ENCODE measurements around the gene DOCK2. TPM values are rescaled to one million over a fixed set of nuclear protein-coding genes. Genes with fewer than 3 reads are reported as not detected.

Gene DOCK2
- total and polyA plus RNA-seq, 2 of the 8 experiments (the other 6 are each of a cell fraction or from before 2014, with no cell fraction given), result 3.9 to 5.7 TPM

GRCh38 chr5:169861934-169862333 is 224.9 kb downstream of the DOCK2 start:
- no peaks in the 10 kb centered on the region for H3K9me3 ChIP-seq (ENCODE audit: insufficient read depth in 2 of 2, low read depth in 1 of 2, low read length in 1 of 2)
- no peak overlapping the region for H3K14ac ChIP-seq (ENCODE audit: insufficient read length)
- no peak overlapping the region for H4K8ac ChIP-seq (ENCODE audit: extremely low read depth, insufficient read depth, low read length)
- no peaks in the 10 kb centered on the region for H3K79me1 ChIP-seq (ENCODE audit: low read depth, low read length)
- H3K4me1 ChIP-seq (replicated peaks in 1 of 4; ENCODE audit: control insufficient read depth in 3 of 4, insufficient read depth in 4 of 4, low read length in 3 of 4), result no peaks in the 10 kb centered on the region
- no peak overlapping the region for H2BK5ac ChIP-seq (ENCODE audit: low read depth, low read length)
- H4K91ac ChIP-seq (replicated peaks; ENCODE audit: insufficient read length, low read length), result no peak overlapping the region
- no peaks in the 10 kb centered on the region for H3K27me3 ChIP-seq (replicated peaks in 1 of 4; ENCODE audit: control insufficient read depth in 3 of 4, extremely low read depth in 1 of 4, insufficient read depth in 3 of 4, low read length in 3 of 4)
- no peak overlapping the region for H4K5ac ChIP-seq (ENCODE audit: insufficient read length, low read depth, low read length)
- H2AK5ac ChIP-seq (ENCODE audit: low read depth, low read length), result no peak overlapping the region
- no peak overlapping the region for H3K27ac ChIP-seq (ENCODE audit: low read depth, low read length)
- H3K4ac ChIP-seq (replicated peaks; ENCODE audit: insufficient read length, low read depth, low read length), result no peak overlapping the region
- no peak overlapping the region for H3K18ac ChIP-seq (ENCODE audit: extremely low read depth, low read length)
- POLR2A ChIA-PET (ENCODE audit: partially characterized antibody), result no interaction called here
- H3K4me3 ChIP-seq (ENCODE audit: extremely low read depth in 1 of 4, insufficient read depth in 2 of 4, low read depth in 3 of 4, low read length in 4 of 4), result no peak overlapping the region
- H3K23ac ChIP-seq (ENCODE audit: insufficient read length), result no peak overlapping the region
- H3K36me3 ChIP-seq (ENCODE audit: control insufficient read depth in 2 of 4, insufficient read depth in 4 of 4, low read length in 3 of 4), result no peaks in the 10 kb centered on the region; a peak in 1 of 8 replicates
- H2BK15ac ChIP-seq (ENCODE audit: low read length), result no peak overlapping the region
- H2BK120ac ChIP-seq (replicated peaks; ENCODE audit: low read depth, low read length), result no peak overlapping the region
- no peak overlapping the region for H2BK12ac ChIP-seq (ENCODE audit: low read depth, low read length)
- H3K79me2 ChIP-seq (ENCODE audit: control insufficient read depth in 1 of 2, insufficient read depth in 2 of 2, low read length in 2 of 2), result no peaks in the 10 kb centered on the region
- H3K23me2 ChIP-seq (ENCODE audit: low read depth, low read length), result no peaks in the 10 kb centered on the region
- no peaks in the 10 kb centered on the region for H4K20me1 ChIP-seq (replicated peaks in 1 of 2; ENCODE audit: control insufficient read depth in 1 of 2, insufficient read depth in 2 of 2, low read length in 2 of 2)
- H3K56ac ChIP-seq (replicated peaks; ENCODE audit: insufficient read length, low read depth, low read length), result no peak overlapping the region
- H3K4me2 ChIP-seq (ENCODE audit: insufficient read depth in 1 of 2, low read depth in 2 of 2, low read length in 2 of 2), result no peak overlapping the region
- H2BK20ac ChIP-seq (ENCODE audit: low read length), result no peak overlapping the region
- no peak for DNase-seq (ENCODE audit: low read depth in 1 of 2, low spot score in 2 of 2)
- CTCF ChIA-PET (ENCODE audit: partially characterized antibody), result interaction anchor here (1.2 to 4.2 kb wide), 3 partner anchors 11 to 35 kb away, joined by 3 to 21 read pairs (median 7); no protein-coding TSS in a partner anchor
- no peak overlapping the region for H3K9ac ChIP-seq (replicated peaks in 1 of 4; ENCODE audit: extremely low read depth in 1 of 4, low read depth in 3 of 4, low read length in 3 of 4)
- FAIRE-seq, result no peak
- WGBS, 2 experiments (ENCODE audit: extremely low coverage in 1 of 2, insufficient coverage in 1 of 2, insufficient read length in 1 of 2, insufficient replicate concordance in 2 of 2, low coverage in 1 of 2, low lambda C conversion rate in 2 of 2, missing lambda C conversion rate in 1 of 2), result 96% methylated on average over 2 of the region's 2 CpGs; no CpG with 5 or more reads in 1 of the 2 experiments
- no peak overlapping the region for H2AFZ ChIP-seq (ENCODE audit: low read length)
- no peak for TF ChIP-seq JUND (IDR thresholded peaks at IDR 0.05; ENCODE audit: low read length)
- TF ChIP-seq EP300 (IDR thresholded peaks at IDR 0.05; ENCODE audit: borderline replicate concordance in 1 of 2, low read depth in 2 of 2, low read length in 2 of 2), result no peak
- no peak for TF ChIP-seq JUN (IDR thresholded peaks at IDR 0.05; ENCODE audit: low read depth, low read length)
- TF ChIP-seq CTCF (IDR thresholded peaks at IDR 0.05; ENCODE audit: control extremely low read depth in 1 of 3, insufficient read depth in 1 of 3, low read depth in 1 of 3, low read length in 3 of 3), result no peak
- no peak for TF ChIP-seq CEBPB (IDR thresholded peaks at IDR 0.05; ENCODE audit: low read depth, low read length)
- TF ChIP-seq HDAC2 (IDR thresholded peaks at IDR 0.05; ENCODE audit: borderline replicate concordance in 1 of 2, low read depth in 2 of 2, low read length in 2 of 2), result no peak
- no peak for TF ChIP-seq POU5F1 (IDR thresholded peaks at IDR 0.05; ENCODE audit: low read depth, low read length)
- no peak for TF ChIP-seq YY1 (IDR thresholded peaks at IDR 0.05; ENCODE audit: low read depth, low read length)
- TF ChIP-seq SIN3A (conservative IDR thresholded peaks at IDR 0.05 in 1 of 2, IDR thresholded peaks at IDR 0.05 in 1 of 2; ENCODE audit: low read depth in 1 of 2, low read length in 2 of 2), result no peak
- no peak for TF ChIP-seq NANOG (IDR thresholded peaks at IDR 0.05; ENCODE audit: insufficient read depth, low read depth, low read length, poor library complexity, severe bottlenecking)
- TF ChIP-seq ZNF274 (IDR thresholded peaks at IDR 0.05; ENCODE audit: borderline replicate concordance, extremely low read depth, low read length), result no peak
